ENCODE measurements around the gene CTDSP2.
"Not testable (repeated sequence)": the region's sequence is repeated elsewhere in the genome, so short reads cannot be mapped to it uniquely, and the experiment has no call there.

DNA sequence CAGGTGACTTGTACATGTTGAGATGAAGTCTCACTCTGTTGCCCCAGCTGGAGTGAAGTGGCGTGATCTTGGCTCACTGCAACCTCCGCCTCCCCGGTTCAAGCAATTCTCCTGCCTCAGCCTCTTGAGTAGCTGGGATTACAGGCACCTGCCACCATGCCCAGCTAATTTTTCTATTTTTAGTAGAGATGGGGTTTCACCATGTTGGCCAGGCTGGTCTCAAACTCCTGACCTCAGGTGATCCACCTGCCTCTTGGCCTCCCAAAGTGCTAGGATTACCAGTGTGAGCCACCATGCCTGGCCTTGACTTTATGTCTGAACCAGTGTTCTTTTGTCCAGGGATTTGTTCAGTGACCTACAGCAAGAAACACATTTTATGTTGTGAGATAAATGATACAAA, 2.9 kb upstream of the CTDSP2 start:
- TF ChIP-seq, protein P1, sequence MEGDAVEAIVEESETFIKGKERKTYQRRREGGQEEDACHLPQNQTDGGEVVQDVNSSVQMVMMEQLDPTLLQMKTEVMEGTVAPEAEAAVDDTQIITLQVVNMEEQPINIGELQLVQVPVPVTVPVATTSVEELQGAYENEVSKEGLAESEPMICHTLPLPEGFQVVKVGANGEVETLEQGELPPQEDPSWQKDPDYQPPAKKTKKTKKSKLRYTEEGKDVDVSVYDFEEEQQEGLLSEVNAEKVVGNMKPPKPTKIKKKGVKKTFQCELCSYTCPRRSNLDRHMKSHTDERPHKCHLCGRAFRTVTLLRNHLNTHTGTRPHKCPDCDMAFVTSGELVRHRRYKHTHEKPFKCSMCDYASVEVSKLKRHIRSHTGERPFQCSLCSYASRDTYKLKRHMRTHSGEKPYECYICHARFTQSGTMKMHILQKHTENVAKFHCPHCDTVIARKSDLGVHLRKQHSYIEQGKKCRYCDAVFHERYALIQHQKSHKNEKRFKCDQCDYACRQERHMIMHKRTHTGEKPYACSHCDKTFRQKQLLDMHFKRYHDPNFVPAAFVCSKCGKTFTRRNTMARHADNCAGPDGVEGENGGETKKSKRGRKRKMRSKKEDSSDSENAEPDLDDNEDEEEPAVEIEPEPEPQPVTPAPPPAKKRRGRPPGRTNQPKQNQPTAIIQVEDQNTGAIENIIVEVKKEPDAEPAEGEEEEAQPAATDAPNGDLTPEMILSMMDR (IDR thresholded peaks at IDR 0.05) = not testable (repeated sequence)
- TF ChIP-seq POLR2AphosphoS5, POLR2A (IDR thresholded peaks at IDR 0.05): not testable (repeated sequence)
